Liver (tissue), 9 donors: ENCODE measurements around the gene SLC6A2. TPM values are rescaled to one million over a fixed set of nuclear protein-coding genes. Genes with fewer than 3 reads are reported as not detected.

Source experiments
- DNase-seq: peaks from one replicate; pipeline ENCODE4 v3.0.0-alpha.2; 2017; ENCODE audit warnings: low spot score
- H3K27ac ChIP-seq, 2 donors: one replicate each; pipeline ENCODE4 v1.7.0; 2013; ENCODE audit warnings: inconsistent platforms in 2 of 2, low read length in 2 of 2, control low read depth in 1 of 2, low read depth in 1 of 2, mild to moderate bottlenecking in 1 of 2
- H3K27me3 ChIP-seq, 4 donors: one replicate each; pipeline versions ENCODE4 v1.6.1 to v1.7.0; 2013; ENCODE audit warnings: low read length in 3 of 4, inconsistent platforms in 1 of 4, mild to moderate bottlenecking in 1 of 4, moderate library complexity in 1 of 4; ENCODE audit not compliant: control insufficient read depth in 4 of 4, insufficient read depth in 4 of 4
- H3K36me3 ChIP-seq, 4 donors: one replicate each; pipeline versions ENCODE4 v1.6.1 to v1.7.0; 2013; ENCODE audit warnings: low read length in 3 of 4, mild to moderate bottlenecking in 3 of 4, low read depth in 1 of 4, moderate library complexity in 1 of 4; ENCODE audit not compliant: control insufficient read depth in 4 of 4, insufficient read depth in 3 of 4
- H3K4me1 ChIP-seq, 4 donors: one replicate each; pipeline versions ENCODE4 v1.6.1 to v1.7.0; 2013; ENCODE audit warnings: low read length in 3 of 4, mild to moderate bottlenecking in 3 of 4, moderate library complexity in 1 of 4; ENCODE audit not compliant: control insufficient read depth in 4 of 4, insufficient read depth in 4 of 4
- H3K4me3 ChIP-seq, 3 donors: one replicate each; pipeline versions ENCODE4 v1.6.1 to v1.7.0; 2013; ENCODE audit warnings: low read length in 3 of 3, control low read depth in 1 of 3, low read depth in 1 of 3, mild to moderate bottlenecking in 1 of 3
- H3K9ac ChIP-seq, 2 donors: one replicate each; pipeline ENCODE4 v1.7.0; 2013; ENCODE audit warnings: low read length in 2 of 2, mild to moderate bottlenecking in 2 of 2, moderate library complexity in 2 of 2, control low read depth in 1 of 2, low read depth in 1 of 2
- H3K9me3 ChIP-seq, 4 donors: one replicate each; pipeline versions ENCODE4 v1.6.1 to v1.7.0; 2013; ENCODE audit warnings: low read length in 3 of 4; ENCODE audit not compliant: control insufficient read depth in 4 of 4
- EGR1 ChIP-seq, 2 donors: IDR thresholded peaks; 2 replicates each; pipeline ENCODE4 v1.6.1; 2016 to 2018; ENCODE audit warnings: antibody characterized with exemption in 2 of 2, low read depth in 2 of 2
- FOXA1 ChIP-seq: IDR thresholded peaks from 2 replicates; pipeline ENCODE4 v1.6.1; 2016; ENCODE audit warnings: antibody characterized with exemption
- FOXA2 ChIP-seq: IDR thresholded peaks from 2 replicates; pipeline ENCODE4 v1.6.1; 2016; ENCODE audit warnings: antibody characterized with exemption
- GABPA ChIP-seq, 2 donors: IDR thresholded peaks in 1 of 2; conservative IDR thresholded peaks in 1 of 2; 2 replicates each; pipeline ENCODE4 v1.6.1; 2016; ENCODE audit warnings: antibody characterized with exemption in 2 of 2, mild to moderate bottlenecking in 1 of 2, moderate library complexity in 1 of 2
- HNF4A ChIP-seq, 2 donors: conservative IDR thresholded peaks; 2 replicates each; pipeline ENCODE4 v1.6.1; 2016; ENCODE audit warnings: antibody characterized with exemption in 2 of 2, mild to moderate bottlenecking in 2 of 2
- HNF4G ChIP-seq: IDR thresholded peaks from 2 replicates; pipeline ENCODE4 v1.6.1; 2016; ENCODE audit warnings: antibody characterized with exemption
- JUND ChIP-seq, 2 donors: IDR thresholded peaks; 2 replicates each; pipeline ENCODE4 v1.6.1; 2016; ENCODE audit warnings: antibody characterized with exemption in 2 of 2
- NR2F2 ChIP-seq: IDR thresholded peaks from 2 replicates; pipeline ENCODE4 v1.6.1; 2016; ENCODE audit warnings: antibody characterized with exemption
- RAD21 ChIP-seq, 2 donors: IDR thresholded peaks; 2 replicates each; pipeline ENCODE4 v1.6.1; 2016; ENCODE audit warnings: antibody characterized with exemption in 2 of 2, mild to moderate bottlenecking in 2 of 2
- RXRA ChIP-seq, 2 donors: IDR thresholded peaks; 2 replicates each; pipeline ENCODE4 v1.6.1; 2017 to 2018; ENCODE audit warnings: antibody characterized with exemption in 2 of 2, mild to moderate bottlenecking in 1 of 2
- SP1 ChIP-seq: IDR thresholded peaks from 2 replicates; pipeline ENCODE4 v1.6.1; 2018; ENCODE audit warnings: antibody characterized with exemption, mild to moderate bottlenecking
- TAF1 ChIP-seq: conservative IDR thresholded peaks from 2 replicates; pipeline ENCODE4 v1.6.1; 2016; ENCODE audit warnings: antibody characterized with exemption, mild to moderate bottlenecking
- YY1 ChIP-seq: IDR thresholded peaks from 2 replicates; pipeline ENCODE4 v1.6.1; 2016; ENCODE audit warnings: antibody characterized with exemption, mild to moderate bottlenecking
- WGBS: extraction: QIAGEN DNeasy Blood & Tissue Kit; methylation state at CpG from one replicate; pipeline ENCODE4 v1.1.7; 2013; 5-methylcytosine and 5-hydroxymethylcytosine counted together
- polyA plus RNA-seq, 2 donors: library from polyadenylated mRNA; stranded (reverse) in 1 of 2; unstranded in 1 of 2; fragments of 200-250 nt in 1 of 2; fragments of >200 nt in 1 of 2; fragmentation: Nextera tagmentation in 1 of 2; extraction: Ambion mirVana in 1 of 2; gene quantifications; one replicate each; pipeline versions ENCODE4 v1.2.1 to v1.2.3, GENCODE V29; 2013 to 2015
- total RNA-seq, 2 donors: library from RNA; depleted of rRNA; stranded (reverse); fragments of >200 nt; gene quantifications; one replicate each; pipeline ENCODE4 v1.2.3, GENCODE V29; 2014
- TF ChIP-seq, protein P1 (sequence below): IDR thresholded peaks from 2 replicates; pipeline ENCODE4 v1.6.1; 2016; ENCODE audit warnings: antibody characterized with exemption
- TF ChIP-seq, protein P2 (sequence below): IDR thresholded peaks from 2 replicates; pipeline ENCODE4 v1.6.1; 2016; ENCODE audit warnings: antibody characterized with exemption
- TF ChIP-seq, protein P3 (sequence below): IDR thresholded peaks from 2 replicates; pipeline ENCODE4 v1.6.1; 2016; ENCODE audit warnings: antibody characterized with exemption
- TF ChIP-seq, protein P4 (sequence below): IDR thresholded peaks from 2 replicates; pipeline ENCODE4 v1.6.1; 2016; ENCODE audit warnings: antibody characterized with exemption, mild to moderate bottlenecking
- TF ChIP-seq, protein P5 (sequence below): fragments of 150-350 bp; IDR thresholded peaks from 2 replicates; pipeline ENCODE4 v1.5.1; 2017; ENCODE audit warnings: improper control_type of control experiment, low read depth, low read length; ENCODE audit not compliant: missing input control
- donor health status: healthy.
- donor health status: healthy.
- donor health status: healthy.
- donor health status: healthy.
- donor health status: healthy.

SLC6A2 gene
- total and polyA plus RNA-seq, 4 donors = under 0.01 to 0.10 (median 0.07) TPM; not detected in 1

DNA sequence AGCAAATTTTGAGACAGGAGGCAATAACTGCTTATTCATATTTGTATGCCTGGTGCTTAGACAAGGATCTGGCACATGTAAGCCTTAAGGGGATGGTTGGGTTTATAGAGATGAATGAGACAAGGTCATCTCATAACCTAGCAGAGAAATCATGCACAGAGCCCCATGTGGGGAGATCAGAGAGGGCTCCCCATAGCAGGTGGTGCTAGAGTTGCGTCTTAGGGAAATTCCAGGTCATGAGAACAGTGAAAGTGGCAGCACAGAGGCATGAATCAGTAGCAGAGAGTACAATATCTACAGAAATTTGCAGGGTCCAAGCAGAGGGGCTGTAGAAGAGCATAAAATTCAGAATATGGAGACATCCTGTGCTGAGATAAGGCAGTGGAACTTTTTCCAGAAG, 57.3 kb downstream of the SLC6A2 start:
- H3K27me3 ChIP-seq = no peaks in the 10 kb centered on the region
- 82% methylated on average over 1 of the region's 1 CpG for WGBS
- H3K27ac ChIP-seq = no peak overlapping the region
- TF ChIP-seq, protein P1, sequence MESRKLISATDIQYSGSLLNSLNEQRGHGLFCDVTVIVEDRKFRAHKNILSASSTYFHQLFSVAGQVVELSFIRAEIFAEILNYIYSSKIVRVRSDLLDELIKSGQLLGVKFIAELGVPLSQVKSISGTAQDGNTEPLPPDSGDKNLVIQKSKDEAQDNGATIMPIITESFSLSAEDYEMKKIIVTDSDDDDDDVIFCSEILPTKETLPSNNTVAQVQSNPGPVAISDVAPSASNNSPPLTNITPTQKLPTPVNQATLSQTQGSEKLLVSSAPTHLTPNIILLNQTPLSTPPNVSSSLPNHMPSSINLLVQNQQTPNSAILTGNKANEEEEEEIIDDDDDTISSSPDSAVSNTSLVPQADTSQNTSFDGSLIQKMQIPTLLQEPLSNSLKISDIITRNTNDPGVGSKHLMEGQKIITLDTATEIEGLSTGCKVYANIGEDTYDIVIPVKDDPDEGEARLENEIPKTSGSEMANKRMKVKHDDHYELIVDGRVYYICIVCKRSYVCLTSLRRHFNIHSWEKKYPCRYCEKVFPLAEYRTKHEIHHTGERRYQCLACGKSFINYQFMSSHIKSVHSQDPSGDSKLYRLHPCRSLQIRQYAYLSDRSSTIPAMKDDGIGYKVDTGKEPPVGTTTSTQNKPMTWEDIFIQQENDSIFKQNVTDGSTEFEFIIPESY = no peak
- TF ChIP-seq FOXA1 (no peak), RAD21 (IDR thresholded peaks at IDR 0.05) (no peak), FOXA2 (no peak), HNF4G (no peak), HNF4A (conservative IDR thresholded peaks at IDR 0.05) (no peak), EGR1 (IDR thresholded peaks at IDR 0.05; ENCODE audit: low read depth in 2 of 2) (no peak), GABPA (IDR thresholded peaks at IDR 0.05 in 1 of 2, conservative IDR thresholded peaks at IDR 0.05 in 1 of 2) (no peak), JUND (IDR thresholded peaks at IDR 0.05) (no peak)
- TF ChIP-seq, protein P2, sequence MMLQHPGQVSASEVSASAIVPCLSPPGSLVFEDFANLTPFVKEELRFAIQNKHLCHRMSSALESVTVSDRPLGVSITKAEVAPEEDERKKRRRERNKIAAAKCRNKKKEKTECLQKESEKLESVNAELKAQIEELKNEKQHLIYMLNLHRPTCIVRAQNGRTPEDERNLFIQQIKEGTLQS = no peak
- TF ChIP-seq, protein P3, sequence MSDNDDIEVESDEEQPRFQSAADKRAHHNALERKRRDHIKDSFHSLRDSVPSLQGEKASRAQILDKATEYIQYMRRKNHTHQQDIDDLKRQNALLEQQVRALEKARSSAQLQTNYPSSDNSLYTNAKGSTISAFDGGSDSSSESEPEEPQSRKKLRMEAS = no peak
- TF ChIP-seq, protein P4, sequence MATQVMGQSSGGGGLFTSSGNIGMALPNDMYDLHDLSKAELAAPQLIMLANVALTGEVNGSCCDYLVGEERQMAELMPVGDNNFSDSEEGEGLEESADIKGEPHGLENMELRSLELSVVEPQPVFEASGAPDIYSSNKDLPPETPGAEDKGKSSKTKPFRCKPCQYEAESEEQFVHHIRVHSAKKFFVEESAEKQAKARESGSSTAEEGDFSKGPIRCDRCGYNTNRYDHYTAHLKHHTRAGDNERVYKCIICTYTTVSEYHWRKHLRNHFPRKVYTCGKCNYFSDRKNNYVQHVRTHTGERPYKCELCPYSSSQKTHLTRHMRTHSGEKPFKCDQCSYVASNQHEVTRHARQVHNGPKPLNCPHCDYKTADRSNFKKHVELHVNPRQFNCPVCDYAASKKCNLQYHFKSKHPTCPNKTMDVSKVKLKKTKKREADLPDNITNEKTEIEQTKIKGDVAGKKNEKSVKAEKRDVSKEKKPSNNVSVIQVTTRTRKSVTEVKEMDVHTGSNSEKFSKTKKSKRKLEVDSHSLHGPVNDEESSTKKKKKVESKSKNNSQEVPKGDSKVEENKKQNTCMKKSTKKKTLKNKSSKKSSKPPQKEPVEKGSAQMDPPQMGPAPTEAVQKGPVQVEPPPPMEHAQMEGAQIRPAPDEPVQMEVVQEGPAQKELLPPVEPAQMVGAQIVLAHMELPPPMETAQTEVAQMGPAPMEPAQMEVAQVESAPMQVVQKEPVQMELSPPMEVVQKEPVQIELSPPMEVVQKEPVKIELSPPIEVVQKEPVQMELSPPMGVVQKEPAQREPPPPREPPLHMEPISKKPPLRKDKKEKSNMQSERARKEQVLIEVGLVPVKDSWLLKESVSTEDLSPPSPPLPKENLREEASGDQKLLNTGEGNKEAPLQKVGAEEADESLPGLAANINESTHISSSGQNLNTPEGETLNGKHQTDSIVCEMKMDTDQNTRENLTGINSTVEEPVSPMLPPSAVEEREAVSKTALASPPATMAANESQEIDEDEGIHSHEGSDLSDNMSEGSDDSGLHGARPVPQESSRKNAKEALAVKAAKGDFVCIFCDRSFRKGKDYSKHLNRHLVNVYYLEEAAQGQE = no peak
- TF ChIP-seq, protein P5, sequence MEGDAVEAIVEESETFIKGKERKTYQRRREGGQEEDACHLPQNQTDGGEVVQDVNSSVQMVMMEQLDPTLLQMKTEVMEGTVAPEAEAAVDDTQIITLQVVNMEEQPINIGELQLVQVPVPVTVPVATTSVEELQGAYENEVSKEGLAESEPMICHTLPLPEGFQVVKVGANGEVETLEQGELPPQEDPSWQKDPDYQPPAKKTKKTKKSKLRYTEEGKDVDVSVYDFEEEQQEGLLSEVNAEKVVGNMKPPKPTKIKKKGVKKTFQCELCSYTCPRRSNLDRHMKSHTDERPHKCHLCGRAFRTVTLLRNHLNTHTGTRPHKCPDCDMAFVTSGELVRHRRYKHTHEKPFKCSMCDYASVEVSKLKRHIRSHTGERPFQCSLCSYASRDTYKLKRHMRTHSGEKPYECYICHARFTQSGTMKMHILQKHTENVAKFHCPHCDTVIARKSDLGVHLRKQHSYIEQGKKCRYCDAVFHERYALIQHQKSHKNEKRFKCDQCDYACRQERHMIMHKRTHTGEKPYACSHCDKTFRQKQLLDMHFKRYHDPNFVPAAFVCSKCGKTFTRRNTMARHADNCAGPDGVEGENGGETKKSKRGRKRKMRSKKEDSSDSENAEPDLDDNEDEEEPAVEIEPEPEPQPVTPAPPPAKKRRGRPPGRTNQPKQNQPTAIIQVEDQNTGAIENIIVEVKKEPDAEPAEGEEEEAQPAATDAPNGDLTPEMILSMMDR = no peak
- DNase-seq = no peak
- H3K4me1 ChIP-seq = no peaks in the 10 kb centered on the region
- no peaks in the 10 kb centered on the region for H3K36me3 ChIP-seq
- no peak overlapping the region for H3K9ac ChIP-seq
- H3K9me3 ChIP-seq = no peaks in the 10 kb centered on the region
- no peak overlapping the region for H3K4me3 ChIP-seq

DNA sequence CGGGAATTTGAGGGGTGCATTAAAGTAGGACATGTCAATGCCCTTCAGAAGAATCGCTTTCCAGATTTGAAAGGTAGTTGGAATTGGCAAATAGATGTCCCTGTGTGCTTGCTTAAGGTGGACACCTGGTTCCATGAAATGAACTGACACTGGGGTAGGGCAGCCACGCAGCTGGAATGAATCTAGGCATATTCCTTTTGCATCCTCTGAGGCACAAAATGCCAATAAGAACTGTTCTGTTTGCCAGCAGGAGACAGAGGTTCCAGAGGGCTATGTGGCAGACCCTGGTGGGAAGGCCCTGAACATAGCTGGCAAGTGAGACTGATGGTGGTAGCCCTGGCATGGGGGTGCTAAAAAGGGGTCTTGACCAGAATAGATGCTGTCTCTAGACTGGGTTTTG, 61.5 kb downstream of the SLC6A2 start:
- Histone ChIP-seq H3K36me3 (no peaks in the 10 kb centered on the region), H3K9me3 (no peaks in the 10 kb centered on the region), H3K4me3 (no peak overlapping the region), H3K4me1 (no peaks in the 10 kb centered on the region), H3K27me3 (no peaks in the 10 kb centered on the region), H3K27ac (no peak overlapping the region), H3K9ac (no peak overlapping the region)
- no peak for DNase-seq
- WGBS = 90% methylated on average over 3 of the region's 3 CpGs
- TF ChIP-seq GABPA (IDR thresholded peaks at IDR 0.05 in 1 of 2, conservative IDR thresholded peaks at IDR 0.05 in 1 of 2) (no peak), EGR1 (IDR thresholded peaks at IDR 0.05; ENCODE audit: low read depth in 2 of 2) (no peak), RXRA (IDR thresholded peaks at IDR 0.05) (no peak), NR2F2 (no peak), FOXA2 (no peak), YY1 (no peak), SP1 (no peak), HNF4G (no peak), FOXA1 (no peak), HNF4A (conservative IDR thresholded peaks at IDR 0.05) (no peak), TAF1 (no peak), JUND (IDR thresholded peaks at IDR 0.05) (no peak)
- TF ChIP-seq, protein P3 = no peak
- TF ChIP-seq, protein P1 = no peak
- TF ChIP-seq, protein P4 = no peak
